Fibroblast of mammary gland (primary cell): ENCODE data around the gene ZSCAN9.
A peak's percentile ranks its signal among the peaks of the same experiment; 100 is the strongest.

ENCODE experiments used
- DNase-seq: peaks from one replicate; pipeline ENCODE4 v3.0.0-alpha.2; 2010; ENCODE audit warnings: low read depth
- H3K4me3 ChIP-seq: 2 replicates; pipeline ENCODE4 v1.5.1; 2011; ENCODE audit warnings: low read depth, mild to moderate bottlenecking, low read length, moderate library complexity; ENCODE audit not compliant: control insufficient read depth
- CTCF ChIP-seq: conservative IDR thresholded peaks from 2 replicates; pipeline ENCODE4 v1.5.1; 2011; ENCODE audit warnings: low read depth, low read length, inconsistent platforms; ENCODE audit not compliant: control insufficient read depth, insufficient read depth

Gene ZSCAN9

DNA sequence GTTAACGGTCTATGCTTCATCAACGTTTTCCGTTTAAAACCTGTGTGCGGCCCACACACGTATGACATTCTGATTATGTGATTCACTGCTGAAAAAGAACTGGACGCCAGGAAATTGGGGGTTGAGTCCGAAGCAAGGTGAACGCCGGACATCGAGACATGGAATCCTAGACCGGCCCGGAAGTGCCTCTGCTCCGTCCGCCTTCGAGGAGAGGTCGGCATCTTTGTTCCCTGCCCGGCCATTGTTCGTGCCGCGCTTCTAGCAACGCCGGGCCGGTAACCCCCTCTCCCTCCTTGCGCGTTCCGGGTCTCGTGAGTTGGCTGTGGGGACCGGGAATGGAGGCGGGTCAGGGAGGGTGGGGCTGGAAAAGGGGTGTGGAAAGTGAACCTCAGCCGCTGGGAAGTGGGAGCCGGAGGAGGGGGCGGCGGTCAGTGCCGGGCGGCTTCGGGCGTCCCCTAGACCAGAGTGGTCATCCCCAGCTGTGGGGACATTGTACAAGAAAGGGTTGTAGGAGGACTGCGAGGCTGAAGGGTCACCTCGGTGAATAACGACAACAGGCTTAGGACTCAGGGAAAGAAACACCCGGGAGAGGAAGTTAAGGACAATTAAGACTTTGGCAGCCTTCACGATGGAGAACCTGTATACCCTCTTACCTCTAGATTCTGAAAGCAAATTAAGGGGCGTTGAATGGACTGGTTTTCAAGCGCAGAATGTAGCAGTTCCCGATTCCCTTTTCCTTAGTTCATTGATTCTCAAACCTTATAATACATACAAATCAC, at the start of gene ZSCAN9:
Gene ZSCAN9 (plus strand): TSS at position 220 of the 779 bp plus-strand sequence. CDS start 1,810 bp downstream, outside the sequence.
- DNase-seq: peak; percentile 84
- H3K4me3 ChIP-seq: peak within 1 kb of the TSS; percentile 78
- TF ChIP-seq CTCF: no peak

DNA sequence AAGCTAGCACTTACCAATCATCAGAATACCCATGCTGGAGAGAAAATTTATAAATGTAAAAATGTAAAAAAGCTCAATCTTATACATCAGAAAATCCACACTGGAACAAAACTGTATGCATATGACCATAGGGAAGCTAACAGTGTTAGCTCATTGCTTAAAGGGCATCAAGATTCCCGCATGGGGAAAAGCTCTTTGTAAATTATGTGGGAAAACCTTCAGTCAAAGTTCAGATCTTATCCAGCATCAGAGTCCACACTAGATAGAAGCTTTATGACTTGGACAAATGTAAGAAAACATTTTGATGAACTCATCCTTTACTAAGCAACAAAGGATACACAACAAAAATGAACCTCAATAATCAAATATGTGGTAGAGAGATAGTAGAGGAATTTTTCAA, 48.7 kb upstream of the ZSCAN9 start:
- DNase-seq: no peak
- no peak overlapping the region for H3K4me3 ChIP-seq
- TF ChIP-seq CTCF: no peak

GRCh38 chr6:28182255-28182654, 42.8 kb upstream of the ZSCAN9 start:
- DNase-seq: no peak
- H3K4me3 ChIP-seq: no peak overlapping the region
- TF ChIP-seq CTCF: no peak

- DNase-seq: no peak
- TF ChIP-seq CTCF: no peak
- H3K4me3 ChIP-seq: no peak overlapping the region
These were observed 36.7 kb upstream of the ZSCAN9 start for GRCh38 chr6:28188111-28188979.

GRCh38 chr6:28200020-28200419, 25.1 kb upstream of the ZSCAN9 start:
- no peak for TF ChIP-seq CTCF
- H3K4me3 ChIP-seq: no peak overlapping the region
- DNase-seq: no peak

DNA sequence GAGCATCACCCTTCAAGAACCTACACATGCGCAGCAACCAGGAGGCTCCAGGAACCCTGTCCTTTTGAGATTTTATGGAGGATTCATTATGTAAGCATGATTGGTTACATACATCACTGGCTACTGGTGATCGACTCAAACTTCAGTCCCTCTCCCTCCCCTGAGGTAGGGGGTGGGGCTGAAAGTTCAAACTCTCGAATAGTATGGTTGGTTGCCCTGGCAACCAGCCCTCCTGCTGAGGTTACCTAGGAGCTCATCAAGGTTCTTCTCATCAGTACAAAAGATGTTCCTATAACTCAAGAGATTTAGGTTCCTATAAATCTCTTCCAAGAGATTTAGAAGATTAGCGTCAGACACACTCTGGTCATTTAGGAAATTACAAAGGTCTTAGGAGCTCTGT, 21.9 kb upstream of the ZSCAN9 start:
- no peak for DNase-seq
- no peak for TF ChIP-seq CTCF
- no peak overlapping the region for H3K4me3 ChIP-seq
